ENCODE results near the gene FBXO8.

Gene FBXO8

GRCh38 chr4:174241162-174241561 is 42.3 kb downstream of the FBXO8 start:
- no peak for DNase-seq

GRCh38 chr4:174236359-174236758 is 47.1 kb downstream of the FBXO8 start:
- DNase-seq: no peak

GRCh38 chr4:174230680-174231079 is 52.8 kb downstream of the FBXO8 start:
- DNase-seq: no peak

GRCh38 chr4:174230148-174230547 is 53.3 kb downstream of the FBXO8 start:
- no peak for DNase-seq

GRCh38 chr4:174228988-174229387 is 54.5 kb downstream of the FBXO8 start:
- DNase-seq: no peak

GRCh38 chr4:174225349-174226049 is 58.0 kb downstream of the FBXO8 start:
- DNase-seq: no peak

GRCh38 chr4:174224550-174224949 is 58.9 kb downstream of the FBXO8 start:
- DNase-seq: no peak

GRCh38 chr4:174222266-174222872 is 61.1 kb downstream of the FBXO8 start:
- no peak for DNase-seq

GRCh38 chr4:174218127-174218790 is 65.2 kb downstream of the FBXO8 start:
- DNase-seq: no peak

- DNase-seq: no peak
Measured at GRCh38 chr4:174217273-174218126, 66.0 kb downstream of the FBXO8 start.

- DNase-seq: no peak
Measured at GRCh38 chr4:174216799-174217272, 66.6 kb downstream of the FBXO8 start.

- DNase-seq: no peak
Measured at GRCh38 chr4:174215961-174216680, 67.3 kb downstream of the FBXO8 start.

GRCh38 chr4:174215057-174215456 is 68.4 kb downstream of the FBXO8 start:
- no peak for DNase-seq

GRCh38 chr4:174214101-174214878 is 69.2 kb downstream of the FBXO8 start:
- no peak for DNase-seq

- no peak for DNase-seq
Measured at GRCh38 chr4:174213731-174214100, 69.8 kb downstream of the FBXO8 start.

GRCh38 chr4:174212061-174212460 is 71.4 kb downstream of the FBXO8 start:
- no peak for DNase-seq

- no peak for DNase-seq
Measured at GRCh38 chr4:174211622-174212044, 71.8 kb downstream of the FBXO8 start.

- no peak for DNase-seq
Measured at GRCh38 chr4:174210952-174211490, 72.4 kb downstream of the FBXO8 start.

GRCh38 chr4:174210354-174210753 is 73.1 kb downstream of the FBXO8 start:
- DNase-seq: no peak

GRCh38 chr4:174209341-174209740 is 74.1 kb downstream of the FBXO8 start:
- DNase-seq: no peak

GRCh38 chr4:174207367-174207766 is 76.1 kb downstream of the FBXO8 start:
- DNase-seq: no peak
